Activated naive CD4-positive, alpha-beta T cell (primary cell): ENCODE measurements around the gene ARRDC2.
"Not testable (repeated sequence)": the region's sequence is repeated elsewhere in the genome, so short reads cannot be mapped to it uniquely, and the experiment has no call there.

Experiments
- DNase-seq, 4 experiments: peaks; one replicate each; lab custom pipeline; 2025; lab: John Stamatoyannopoulos, UW

ARRDC2 gene

DNA sequence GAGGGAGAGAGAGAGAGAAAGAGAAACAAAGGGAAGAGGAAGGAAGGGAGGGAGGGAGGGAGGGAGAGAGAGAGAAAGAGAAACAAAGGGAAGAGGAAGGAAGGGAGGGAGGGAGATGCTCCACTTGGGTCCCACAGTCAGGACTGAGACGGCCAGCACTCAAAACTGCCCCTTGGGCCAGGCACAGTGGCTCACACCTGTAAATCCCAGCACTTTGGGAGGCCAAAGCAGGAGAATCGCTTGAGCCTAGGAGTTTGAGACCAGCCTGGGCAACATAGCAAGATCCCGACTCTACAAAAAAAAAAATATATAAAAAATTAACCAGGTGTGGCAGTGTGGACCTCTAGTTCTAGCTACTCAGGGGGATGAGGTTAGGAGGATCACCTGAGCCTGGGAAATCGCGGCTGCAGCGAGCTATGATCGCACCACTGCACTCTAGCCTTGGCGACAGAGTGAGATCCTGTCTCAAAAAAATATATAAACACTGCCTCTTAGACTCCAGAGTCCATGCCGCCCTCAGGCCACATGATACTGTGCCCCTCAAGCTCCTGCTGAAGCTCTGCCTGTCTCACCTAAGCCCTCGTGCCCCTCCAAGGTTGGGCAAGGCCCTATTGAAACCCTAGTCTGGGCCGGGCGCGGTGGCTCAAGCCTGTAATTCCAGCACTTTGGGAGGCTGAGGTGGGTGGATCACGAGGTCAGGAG, 8.4 kb downstream of the ARRDC2 start:
- no peak for DNase-seq

DNA sequence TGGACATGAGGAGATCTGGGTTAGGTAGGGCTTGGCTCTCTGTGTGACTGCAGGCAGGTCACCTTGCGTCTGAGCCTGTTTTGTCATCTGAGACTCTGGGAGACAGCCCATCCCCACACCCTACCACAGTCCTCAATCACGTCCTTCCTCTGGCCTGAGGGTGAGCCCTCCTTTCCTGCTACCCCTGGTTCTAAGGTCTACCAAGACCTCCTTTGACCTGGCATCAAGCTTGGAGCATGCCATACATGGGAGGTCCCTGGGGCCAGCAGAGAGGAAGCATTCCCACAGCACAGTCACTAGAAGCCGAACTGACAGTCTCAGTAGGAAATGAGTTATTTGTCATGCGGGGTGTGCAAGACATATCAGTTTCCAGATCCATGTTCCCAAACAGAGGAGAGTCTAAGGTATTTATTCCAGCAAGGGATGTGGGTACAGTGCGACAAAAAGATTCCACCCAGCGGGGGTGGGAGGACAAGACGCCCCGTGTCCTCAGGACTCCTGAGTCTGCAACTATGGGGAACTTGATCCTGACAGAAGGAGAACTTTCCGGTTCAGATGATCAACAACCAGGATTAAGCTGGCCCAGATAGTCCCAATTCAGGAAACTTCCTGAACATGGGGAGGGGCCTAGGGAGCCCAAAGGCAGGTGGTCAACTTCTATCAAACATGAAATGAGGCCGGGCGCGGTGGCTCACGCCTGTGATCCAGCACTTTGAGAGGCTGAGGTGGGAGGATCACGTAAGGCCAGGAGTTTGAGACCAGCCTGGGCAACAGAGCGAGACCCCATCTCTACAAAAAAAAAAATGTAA, 9.5 kb downstream of the ARRDC2 start:
- DNase-seq = no peak

DNA sequence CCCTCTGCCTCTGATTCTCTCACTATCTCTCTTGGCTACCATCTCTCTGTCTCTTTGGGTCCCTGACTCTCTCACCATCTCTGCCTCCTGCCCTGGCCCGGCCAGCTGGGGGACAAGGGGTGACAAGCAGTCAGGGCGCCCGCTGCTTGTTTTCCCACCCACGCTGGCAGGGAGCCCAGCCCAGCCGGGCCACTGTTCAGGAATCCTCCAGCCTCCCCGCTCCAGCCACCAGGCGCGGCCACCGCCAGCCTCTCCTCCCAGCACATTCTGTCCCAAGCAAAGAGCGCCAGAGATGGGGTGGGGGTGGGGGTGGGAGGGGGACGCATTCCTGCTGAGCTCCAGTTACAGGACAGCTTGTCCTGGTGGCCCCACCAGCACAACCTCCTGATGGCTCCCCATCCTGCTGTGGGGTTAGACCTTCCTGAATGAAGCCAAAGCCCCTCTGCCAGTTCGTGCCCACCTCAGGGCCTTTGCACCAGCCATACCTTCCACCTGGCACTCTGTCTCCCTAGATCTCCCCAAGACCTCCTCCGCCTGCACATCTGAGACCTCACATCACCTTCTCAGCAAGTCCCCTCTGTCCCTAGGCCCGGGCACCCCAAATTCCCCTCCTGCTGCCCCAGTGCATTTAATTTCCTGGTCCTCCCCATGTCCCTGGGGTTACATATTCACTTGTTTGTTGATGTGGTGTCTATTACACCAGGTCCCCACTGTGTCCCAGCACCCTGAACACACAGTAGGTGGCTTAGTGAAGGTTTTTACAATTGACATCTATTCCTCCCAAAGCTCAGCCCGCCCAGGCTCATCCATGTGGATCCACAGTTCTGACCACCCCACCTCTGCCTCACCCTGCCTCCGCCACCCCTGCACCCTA, 12.5 kb downstream of the ARRDC2 start:
- DNase-seq = no peak

DNA sequence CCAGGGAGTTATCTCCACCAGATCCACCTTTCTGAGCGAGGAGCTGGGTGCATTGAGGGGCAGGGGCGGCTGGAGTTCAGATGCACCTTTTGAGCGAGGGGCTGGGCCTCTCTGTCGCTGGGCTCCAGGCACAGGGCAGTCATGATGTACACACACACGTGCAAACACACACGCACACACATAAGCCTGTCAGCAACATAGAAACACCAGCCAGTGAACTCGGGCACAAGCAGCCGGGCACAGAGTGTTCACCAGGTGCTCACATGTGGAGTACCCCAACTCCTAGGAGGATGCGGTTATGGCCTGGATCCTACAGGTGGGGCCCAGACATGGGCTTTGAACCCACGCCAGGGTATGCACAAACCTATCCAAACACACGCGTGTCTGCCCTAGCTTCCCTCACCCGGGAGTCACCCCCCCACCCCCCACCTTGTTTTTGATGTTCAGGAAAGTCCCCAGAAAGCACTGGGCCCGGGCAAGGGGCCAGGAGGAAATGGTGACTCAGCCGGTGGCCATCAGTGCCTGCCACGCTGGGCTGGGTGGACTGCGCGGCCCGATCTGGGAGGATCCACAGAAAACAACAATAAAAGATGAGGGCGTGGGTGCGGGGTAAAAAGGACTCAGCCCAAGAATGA, 13.3 kb downstream of the ARRDC2 start:
- peak in 2 of 4 experiments; percentile 58 to 63 for DNase-seq

DNA sequence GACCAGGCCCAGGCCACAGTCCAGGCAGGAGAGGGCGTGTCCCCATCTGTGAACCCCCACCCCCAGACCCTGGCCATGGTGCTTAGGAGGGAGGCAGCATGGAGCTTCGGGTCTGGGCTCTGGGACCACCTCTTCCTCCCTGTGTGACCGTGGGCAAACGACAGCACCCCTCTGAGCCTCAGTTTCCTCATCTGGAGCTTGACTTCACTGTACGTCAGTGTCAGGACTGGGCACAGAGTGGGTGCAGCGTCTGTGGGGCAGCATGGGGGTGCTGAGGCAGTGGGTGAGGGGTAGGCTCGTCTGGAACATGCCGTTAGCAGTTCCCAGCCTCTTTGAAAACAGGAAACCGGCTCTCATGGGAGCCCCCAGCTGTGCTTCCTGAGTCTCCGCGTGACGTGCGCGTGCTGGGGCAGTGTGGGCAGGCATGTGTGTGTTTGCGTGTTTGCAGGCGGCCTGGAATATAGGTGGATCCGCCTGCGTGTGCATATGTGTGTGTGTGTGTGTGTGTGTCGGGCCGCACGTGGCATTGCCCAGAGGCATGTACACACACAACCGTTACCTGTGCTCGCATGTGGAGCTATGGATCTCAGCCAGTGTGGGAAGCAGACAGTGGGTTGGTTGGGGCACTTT, 15.8 kb downstream of the ARRDC2 start:
- DNase-seq = peak in 3 of 4 experiments; percentile 22 to 68 (median 49)

DNA sequence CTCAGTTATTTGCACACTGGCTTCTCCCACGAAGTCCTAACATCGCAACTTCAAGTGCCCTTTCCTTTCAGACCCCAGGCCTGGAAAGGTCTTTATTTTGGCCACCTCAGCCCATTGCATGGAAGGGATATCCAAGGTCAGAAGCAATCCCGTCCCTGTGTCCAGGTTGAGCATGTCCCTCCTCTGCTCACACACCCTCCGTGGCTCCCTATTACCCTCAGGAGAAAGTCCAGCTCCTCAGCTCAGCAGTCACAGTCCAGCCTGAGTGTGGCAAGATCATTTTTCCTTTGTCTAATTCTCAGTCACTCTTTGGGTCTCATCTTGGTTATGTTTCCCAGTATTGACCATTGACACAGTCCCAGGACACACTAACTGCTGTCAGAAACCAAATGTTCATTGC, 19.2 kb downstream of the ARRDC2 start:
- no peak for DNase-seq

DNA sequence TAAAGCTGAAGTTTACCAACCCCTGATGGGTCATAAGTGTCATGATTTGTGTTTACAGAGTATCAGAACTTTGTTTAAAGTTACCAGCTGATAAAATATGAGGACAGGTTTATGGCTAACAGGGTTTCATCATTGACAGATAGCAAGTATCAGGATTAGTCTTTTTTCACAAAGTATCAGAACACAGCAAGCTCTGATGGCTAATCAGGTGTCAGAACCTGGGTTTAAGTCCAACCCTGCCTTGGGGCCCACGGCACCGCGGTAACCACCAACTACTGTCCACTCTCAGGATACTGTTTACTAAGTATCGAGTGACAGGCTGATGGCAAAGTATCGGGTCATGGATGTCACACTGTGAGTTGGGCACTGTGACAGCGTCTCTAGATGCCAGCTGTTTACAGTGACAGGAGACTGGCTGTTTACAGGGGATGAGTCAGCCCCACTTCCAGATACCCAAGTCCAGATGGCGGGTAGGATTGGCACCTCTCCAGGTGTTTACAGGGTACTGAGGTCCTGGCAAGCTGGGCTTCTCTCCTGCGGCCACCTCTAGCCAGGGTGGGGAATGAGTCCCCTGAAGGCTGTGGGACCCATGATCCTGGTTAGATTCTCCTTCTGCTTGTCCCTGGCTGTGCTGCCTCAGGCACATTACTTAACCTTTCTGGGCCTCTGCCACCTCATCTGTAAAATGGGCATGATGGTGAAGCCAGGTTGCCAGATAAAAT, 21.8 kb downstream of the ARRDC2 start:
- no peak for DNase-seq

DNA sequence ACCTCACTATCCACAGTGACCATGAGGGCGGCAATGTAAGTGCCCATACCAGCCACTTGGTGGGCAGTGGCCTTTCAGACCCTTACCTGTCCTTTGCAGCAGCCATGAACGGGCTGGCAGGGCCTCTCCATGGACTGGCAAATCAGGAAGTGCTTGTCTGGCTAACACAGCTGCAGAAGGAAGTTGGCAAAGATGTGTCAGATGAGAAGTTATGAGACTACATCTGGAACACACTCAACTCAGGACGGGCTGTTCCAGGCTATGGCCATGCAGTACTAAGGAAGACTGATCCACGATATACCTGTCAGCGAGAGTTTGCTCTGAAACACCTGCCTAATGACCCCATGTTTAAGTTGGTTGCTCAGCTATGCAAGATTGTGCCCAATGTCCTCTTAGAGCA, 23.4 kb downstream of the ARRDC2 start:
- DNase-seq = not testable (repeated sequence)

DNA sequence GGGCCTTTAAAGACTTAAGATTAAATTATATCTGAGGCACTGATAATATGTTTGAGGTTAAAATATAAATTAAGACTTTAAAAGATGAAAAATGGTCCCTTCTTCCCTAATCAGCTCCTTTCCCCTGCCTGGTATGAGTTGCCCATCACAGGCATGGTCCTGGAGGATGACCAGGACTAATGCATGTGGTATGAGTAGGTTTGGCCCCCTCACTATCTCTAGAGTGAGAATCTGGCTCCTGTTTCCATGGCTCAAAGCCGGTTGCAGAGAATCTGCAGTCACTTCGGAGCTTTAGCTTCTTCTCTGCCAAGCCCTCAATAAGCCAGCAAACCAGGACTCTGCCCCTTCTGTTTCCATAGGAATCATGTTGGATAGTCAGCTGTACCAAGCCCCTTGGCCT, 24.1 kb downstream of the ARRDC2 start:
- DNase-seq = not testable (repeated sequence)

DNA sequence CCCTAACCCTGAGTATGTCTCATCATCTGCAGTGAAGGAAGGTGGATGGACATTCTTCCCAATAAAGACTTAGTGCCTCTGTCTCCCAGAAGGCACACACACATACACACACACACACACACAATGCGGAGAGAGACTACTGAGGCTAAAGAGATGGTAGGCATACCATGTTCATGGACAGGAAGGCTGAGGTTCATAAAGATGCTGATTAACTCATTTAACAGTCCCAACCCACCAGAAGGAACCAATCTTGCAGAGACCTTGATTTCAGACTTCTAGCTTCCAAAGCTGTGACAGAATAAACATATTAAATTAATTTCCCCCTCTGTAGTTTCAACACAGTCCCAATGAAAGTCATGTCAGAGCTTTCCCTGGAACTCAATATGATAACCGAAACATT, 33.1 kb downstream of the ARRDC2 start:
- DNase-seq = no peak

DNA sequence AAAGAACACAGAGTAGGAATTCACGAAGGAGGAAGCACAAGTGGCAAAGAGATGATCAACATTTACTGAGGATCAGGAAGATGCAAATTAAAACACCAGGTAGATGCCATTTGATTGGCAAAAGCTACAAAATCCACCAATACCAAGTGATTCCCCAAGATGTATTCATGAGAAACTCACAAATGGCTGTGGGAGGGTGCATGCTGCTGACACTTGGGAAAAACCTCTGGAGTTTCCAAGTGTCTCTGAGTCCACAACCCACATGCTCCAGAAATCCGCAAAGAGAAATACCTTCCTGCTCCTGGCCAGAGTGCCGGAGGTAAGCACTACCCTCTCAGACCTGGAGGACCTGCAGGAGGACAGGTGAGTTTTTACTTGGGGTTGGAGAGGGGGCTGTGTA, 35.7 kb downstream of the ARRDC2 start:
- DNase-seq = no peak

DNA sequence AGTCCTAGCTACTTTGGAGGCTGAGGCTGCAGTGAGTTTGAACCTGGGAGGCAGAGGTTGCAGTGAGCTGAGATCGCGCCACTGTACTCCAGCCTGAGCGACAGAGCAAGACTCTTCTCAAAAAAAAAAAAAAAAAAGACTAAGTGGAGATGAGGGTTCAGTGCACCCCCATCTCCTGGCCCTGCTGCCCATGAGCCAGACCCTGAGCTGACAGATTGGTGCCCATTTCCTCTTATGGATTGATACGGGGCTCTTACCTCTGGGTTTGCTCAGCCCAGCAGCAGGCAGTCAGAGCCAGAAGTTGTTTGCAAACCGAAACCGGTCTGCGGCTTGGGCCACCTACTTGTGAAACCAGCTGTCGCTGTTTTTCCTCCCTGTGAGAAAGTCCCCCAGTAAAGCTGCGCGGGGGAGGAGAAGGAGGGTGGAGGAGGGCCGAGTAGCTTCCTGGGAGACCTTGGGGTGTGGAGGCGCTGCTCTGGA, 36.9 kb downstream of the ARRDC2 start:
- peak; percentile 39 to 65 (median 62) for DNase-seq

DNA sequence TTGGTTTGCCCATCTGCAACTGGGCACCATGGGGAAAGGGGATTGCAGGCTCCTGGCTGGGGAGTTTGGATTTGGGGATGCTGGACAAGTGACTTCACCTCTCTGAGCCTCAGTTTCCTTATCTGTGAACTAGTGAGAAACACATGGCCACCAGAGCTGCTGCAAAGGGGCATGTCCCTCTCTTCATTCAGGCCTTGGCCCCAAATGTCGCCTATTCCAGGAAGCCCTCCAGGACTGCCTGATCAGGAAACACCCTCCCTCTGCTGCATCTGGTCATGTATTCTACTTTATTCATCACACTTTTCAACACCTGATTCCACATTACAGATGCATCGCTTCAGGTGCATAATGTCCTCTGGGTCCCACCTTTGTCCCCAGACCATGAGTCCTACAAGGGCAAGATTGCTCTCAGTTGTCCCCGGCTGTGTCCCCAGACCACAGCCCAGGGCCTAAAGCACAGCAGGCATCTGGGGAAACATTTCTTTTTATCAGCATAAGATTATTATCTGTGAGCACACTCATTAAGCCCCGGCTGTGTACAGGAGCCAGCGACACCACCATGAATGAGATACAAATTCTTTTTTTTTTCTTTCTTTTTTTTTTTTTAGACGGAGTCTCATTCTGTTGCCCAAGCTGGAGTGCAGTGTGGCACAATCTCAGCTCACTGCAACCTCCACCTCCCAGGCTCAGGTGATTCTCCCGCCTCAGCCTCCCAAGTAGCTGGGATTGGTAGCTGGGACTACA, 37.5 kb downstream of the ARRDC2 start:
- DNase-seq = no peak

DNA sequence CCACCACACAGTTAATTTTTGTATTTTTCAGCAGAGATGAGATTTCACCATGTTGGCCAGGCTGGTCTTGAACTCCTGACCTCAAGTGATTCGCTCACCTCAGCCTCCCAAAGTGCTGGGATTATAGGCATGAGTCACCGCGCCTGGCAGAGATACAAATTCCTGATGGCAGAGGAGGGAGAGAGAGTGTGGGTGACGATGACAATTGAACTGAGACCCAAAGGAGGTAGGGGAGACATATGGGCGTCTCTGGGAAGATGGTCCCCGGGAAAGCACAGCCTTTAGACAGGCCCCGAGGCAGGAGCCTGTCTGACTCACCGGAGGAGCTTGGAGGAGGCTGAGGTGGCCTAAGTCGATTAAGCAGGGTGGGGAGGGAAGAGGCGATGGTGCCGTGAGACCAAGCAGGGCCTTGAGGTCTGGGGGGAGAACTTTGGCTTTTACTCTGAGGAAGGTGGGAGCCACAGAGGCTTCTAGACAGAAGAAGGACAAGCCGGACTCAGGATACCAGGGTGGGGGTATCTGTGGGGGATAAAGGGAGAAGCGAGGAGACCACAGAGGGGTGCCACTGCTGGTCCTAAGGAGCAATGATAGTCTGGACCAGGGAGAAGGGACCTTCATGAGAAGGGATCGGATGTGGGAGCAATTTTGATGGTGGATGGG, 38.2 kb downstream of the ARRDC2 start:
- no peak for DNase-seq

DNA sequence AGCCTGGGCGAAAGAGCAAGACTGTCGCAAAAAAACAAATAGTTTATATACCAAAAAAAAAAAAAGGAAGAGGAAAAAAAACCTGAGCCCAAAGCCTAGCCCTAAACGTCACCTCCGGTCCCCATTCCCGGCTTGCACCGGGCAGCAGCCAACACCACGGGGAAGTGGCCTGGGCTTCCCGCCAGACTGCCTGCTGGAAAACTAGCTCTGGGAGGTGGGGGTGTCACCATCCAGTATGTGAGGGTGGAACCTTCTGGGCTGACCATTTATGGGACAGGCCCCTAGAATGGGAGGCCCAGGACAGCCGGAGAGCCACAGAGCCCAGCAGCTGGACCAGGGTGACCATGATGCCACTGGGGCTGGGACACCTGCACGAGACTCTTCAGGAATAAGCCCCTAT, 41.4 kb downstream of the ARRDC2 start:
- no peak for DNase-seq

DNA sequence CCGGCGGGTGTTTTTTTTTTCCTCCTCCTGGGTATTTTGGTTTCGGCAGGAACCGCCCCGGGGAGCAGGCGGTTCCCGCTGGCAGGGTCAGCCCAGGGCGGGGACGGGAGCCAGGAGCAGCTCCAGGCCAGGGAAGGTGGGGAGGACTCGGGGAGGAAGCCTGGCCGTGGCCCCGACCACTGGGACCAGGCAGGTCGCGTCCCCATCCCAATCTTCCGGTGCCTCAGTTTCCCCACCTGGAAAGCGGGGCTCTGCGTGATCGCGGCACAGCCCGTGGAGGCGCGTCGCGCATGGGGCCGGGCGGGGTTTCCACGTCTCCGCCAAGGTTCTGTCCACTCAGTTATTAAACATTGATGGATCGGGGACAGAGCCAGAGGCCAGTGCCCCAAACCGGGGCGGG, 43.9 kb downstream of the ARRDC2 start:
- DNase-seq = no peak

DNA sequence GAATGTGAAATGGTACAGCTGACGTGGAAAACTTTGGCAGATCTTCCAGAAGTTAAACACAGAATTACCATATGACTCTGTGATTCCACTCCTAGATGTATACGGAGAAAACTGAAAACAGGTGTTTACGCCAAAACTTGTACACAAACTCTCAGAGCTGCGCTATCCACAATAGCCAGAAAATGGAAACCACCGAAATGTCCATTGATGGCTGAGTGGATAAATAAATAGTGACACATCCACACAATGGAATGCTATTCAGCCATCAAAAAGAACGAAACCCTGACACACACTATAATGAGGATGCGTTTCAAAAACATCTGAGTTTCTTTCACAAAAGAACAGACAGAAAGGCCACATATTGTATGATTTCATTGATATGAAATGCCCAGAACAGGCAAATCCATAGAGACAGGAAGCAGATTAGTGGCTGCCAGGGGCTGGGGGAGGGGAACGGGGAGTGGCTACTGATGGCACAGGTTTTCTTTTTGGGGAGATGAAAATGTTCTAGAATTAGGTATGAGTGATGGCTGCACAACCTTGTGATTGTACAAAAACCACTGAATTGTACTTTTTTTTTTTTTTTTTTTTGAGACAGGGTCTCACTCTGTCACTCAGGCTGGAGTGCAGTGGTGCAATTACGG, 45.7 kb downstream of the ARRDC2 start:
- DNase-seq = no peak

DNA sequence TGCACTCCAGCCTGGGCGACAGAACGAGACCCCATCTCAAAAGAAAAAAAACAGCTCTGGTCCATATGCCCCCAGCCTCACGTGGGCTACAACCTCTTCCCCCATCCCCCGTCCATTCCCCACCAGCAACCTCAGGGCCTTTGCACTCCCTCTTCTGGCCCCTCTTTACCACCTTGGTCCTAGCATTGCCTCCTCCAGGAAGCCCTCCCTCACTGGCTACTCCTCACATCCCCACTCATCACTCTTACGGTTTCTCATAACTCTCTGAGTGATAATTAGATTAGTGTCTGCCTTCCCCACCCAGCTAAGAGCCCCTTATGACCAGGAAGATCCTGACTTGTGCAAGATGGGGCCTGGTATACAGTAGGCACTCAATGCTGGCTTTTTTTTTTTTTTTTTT, 48.0 kb downstream of the ARRDC2 start:
- no peak for DNase-seq

DNA sequence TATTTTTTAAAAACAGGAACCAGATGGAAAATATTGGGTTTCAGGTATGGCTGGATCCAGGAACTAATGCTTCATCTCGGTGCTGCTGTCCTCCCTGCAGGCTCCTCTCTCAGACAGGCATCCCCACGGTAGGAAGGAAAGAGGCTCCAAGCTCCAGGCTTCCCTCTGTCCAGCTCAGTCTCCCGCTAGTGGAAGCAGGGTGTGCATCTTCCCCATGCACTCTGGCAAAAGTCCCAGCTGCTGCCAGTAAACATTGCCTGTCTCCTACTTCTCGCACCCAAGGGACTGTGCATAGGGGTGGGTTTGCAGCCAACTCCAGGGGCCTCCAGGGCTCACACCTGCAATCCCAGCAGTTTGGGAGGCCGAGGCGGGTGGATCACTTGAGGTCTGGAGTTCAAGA, 49.6 kb downstream of the ARRDC2 start:
- no peak for DNase-seq
